Measurements from ENCODE around the gene BPIFA3.
"Not testable (repeated sequence)": the region's sequence is repeated elsewhere in the genome, so short reads cannot be mapped to it uniquely, and the experiment has no call there.

BPIFA3 gene

DNA sequence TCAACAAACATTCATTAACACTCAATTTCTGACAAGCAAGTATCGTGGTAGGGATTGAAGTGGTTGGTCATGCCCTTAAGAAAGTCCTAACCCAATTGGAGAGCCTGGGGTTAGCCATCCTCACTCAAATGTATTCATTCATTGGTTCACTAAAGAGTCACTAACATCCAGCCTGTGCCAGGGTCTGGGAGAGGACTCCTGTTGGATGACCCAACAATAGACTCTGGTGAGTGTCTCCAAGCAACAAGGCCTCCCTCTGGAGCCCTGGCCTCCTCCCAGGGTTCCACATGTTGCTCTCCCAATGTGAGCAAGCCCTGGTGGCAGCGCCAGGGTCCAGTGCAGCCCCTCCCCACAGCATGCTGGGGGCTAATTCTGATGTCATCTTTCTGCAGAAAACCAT is at the start of gene BPIFA3:
Gene BPIFA3 (plus strand): TSS at position 301 of the 400 bp plus-strand sequence. CDS start 185 bp downstream, outside the sequence.
- no peak for DNase-seq (ENCODE audit: low read depth in 2 of 2)

DNA sequence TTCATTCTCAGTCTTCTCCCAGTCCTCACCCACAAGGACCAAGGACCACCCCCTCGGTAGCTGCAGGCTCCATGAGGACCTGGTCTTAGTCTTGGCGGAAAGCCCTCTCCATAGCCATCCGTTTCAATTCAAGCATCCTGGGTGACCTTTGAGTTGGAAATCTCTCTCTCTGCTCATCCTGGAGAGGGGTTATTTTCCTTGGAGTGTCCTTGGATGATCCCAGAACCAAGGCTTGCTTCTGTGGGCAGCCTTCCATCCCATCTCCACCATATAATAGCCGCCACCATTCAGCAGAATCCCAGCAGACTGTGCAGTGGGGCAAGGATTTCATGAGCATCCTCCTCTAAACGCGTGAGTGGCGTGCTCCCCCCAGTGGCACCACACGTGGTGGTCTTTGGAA is 49.3 kb upstream of the BPIFA3 start, which contains the start of gene BPIFA2:
Gene BPIFA2 (plus strand): TSS at position 301 of the 400 bp plus-strand sequence. CDS start 987 bp downstream, outside the sequence.
- no peak for DNase-seq (ENCODE audit: low read depth in 2 of 2)

DNA sequence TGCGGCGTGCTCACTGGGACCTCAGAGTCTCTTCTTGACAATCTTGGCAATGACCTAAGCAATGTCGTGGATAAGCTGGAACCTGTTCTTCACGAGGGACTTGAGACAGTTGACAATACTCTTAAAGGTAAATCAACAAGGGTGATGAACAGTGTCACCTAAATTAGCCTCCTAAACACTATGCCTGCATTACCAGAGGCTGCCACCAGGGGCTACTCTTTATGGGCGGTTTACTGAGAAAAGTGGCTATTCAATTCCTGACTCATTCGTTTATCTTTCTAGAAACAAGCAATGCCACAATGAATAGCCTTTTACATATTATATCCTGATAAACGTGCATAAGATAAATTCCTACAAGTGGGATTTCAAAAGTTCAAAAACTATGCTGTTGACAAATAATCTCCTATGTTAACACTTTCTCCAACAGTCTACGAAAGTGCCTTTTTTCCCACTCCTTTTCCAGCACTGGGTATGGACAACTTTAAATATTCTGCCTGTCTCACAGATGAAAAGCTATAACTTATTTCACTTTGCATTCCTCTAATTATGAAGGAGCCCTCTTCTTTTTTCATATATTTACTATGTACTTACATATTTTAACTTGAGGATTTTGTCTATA is 47.9 kb upstream of the BPIFA3 start:
- peak in 1 of 2 experiments; percentile 49 for DNase-seq (ENCODE audit: low read depth in 2 of 2)

DNA sequence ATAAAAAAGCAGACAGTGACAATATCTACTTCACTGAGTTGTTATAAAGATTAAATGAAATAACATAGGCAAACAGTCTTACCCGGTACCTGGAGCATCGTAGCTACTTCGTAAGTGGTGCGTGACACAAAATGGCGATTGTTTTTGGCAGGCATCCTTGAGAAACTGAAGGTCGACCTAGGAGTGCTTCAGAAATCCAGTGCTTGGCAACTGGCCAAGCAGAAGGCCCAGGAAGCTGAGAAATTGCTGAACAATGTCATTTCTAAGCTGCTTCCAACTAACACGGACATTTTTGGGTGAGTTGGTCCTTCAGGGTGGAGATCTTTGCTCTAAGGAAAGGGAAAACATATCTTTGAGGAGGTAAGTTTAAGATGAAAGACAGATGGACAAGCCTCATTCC is 44.4 kb upstream of the BPIFA3 start:
- no peak for DNase-seq (ENCODE audit: low read depth in 2 of 2)

DNA sequence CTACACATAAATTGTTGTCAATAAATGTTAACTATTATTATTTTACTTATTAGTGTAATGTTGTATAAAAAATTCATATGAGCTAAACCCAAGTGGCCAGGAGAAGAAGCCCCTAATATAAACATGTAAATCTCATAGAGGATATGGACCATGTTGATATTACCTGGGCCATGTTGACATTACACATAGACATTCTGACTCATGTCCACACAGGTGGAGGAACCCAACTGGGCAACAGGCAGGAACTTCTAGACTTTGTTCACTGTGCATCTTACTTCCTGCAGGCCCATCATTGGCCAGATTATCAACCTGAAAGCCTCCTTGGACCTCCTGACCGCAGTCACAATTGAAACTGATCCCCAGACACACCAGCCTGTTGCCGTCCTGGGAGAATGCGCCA is 42.0 kb upstream of the BPIFA3 start:
- no peak for DNase-seq (ENCODE audit: low read depth in 2 of 2)

DNA sequence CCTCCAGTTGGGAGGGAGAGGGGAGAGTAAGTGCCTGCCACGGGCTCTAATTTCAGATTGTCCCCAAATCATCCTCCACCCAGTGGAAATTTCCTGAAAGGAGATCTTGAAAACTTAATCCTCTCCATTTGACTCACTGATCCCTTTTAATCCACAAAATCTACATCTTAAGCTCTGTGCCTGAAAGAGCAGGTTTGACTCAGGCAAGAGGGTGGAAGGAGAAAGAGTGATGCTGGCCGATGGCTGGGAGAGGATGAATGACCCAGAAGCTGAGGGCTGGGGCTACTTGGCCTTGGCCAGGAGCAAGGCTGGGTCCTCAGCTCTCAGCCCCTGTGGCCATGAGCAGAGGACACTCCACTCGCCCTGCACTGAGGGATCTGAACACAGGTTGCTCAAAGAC is 41.1 kb upstream of the BPIFA3 start:
- no peak for DNase-seq (ENCODE audit: low read depth in 2 of 2)

DNA sequence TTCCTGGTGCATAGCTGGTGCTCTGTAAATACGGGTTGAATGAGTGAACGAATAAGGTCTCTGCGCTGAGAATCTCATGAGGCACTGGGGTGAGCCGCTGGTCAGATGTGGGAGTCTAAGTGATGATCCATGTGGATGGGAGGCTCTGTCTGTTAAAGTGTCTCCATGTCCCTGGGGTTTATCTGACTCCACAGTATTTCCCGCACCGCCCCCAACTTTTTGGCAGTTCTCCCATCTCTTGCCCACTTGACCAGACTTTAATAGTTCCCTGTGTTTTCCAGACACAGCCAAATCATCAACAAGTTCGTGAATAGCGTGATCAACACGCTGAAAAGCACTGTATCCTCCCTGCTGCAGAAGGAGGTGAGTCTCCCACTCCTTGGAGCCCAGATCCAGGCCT is 39.3 kb upstream of the BPIFA3 start:
- no peak for DNase-seq (ENCODE audit: low read depth in 2 of 2)

DNA sequence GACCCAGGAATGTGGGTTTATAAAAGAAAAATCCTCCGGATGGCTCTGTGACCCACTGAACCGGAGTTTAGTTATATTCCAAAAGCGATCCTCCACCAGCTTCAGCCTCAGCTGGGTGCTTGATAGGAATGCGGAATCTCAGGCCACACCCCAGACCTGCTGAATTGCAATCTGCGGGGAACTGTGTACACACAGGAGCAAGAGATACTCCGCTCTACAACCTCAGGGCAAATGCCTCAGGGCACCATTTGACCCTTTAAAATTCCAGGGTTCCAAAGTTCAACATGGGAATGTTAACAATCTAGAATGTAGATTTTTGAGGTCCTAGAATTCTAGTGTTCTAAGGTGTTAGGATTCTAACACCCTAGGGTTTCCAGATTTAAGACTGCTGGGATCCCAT is 38.4 kb upstream of the BPIFA3 start:
- DNase-seq (ENCODE audit: low read depth in 2 of 2): no peak

DNA sequence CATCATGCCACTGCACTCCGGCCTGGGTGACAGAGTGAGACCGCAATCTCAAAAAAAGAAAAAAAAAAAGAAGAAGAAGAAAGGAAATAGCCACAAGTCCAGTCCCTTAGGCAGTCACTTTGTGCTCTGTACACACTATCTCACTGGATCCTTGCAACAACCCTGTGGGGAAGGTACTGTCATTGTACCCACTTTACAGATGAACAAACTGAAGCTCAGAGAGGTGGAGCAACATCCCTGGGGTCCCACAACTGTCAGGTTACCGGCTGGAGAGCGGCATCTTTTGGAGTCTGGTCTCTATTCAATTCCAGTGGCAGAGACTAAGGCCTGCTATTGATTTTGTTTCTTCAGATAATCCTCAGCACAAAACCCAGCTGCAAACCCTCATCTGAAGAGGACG is 37.0 kb upstream of the BPIFA3 start:
- DNase-seq (ENCODE audit: low read depth in 2 of 2): no peak

DNA sequence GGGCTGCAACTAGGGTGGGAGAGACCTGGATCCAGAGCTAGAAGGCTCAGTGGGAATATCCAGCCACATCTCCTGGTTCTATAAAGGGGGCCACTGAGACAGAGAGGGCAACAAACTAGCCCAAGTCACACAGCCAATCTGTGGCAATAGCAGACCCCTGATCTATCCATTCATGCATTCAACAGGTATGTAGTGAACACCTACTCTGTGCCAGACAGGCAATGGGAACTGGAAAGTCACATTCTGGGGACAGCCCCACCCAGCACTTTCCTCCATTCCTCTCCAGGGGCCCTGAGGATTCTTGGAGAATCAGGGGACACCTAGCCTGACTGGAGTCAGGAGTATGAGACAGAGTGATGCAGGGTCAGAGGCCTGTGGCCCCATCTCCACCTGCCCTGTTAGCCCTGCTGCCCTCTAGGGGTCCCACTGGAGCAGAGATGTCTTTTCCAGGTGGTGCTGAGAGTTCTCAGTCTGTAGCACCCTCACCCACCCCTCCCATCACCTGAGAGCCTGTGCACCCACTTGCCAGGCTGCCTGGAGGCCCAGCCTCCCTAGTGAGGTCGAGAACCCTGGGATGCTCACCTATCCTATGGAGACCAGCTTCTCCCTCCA is 35.6 kb upstream of the BPIFA3 start:
- no peak for DNase-seq (ENCODE audit: low read depth in 2 of 2)

DNA sequence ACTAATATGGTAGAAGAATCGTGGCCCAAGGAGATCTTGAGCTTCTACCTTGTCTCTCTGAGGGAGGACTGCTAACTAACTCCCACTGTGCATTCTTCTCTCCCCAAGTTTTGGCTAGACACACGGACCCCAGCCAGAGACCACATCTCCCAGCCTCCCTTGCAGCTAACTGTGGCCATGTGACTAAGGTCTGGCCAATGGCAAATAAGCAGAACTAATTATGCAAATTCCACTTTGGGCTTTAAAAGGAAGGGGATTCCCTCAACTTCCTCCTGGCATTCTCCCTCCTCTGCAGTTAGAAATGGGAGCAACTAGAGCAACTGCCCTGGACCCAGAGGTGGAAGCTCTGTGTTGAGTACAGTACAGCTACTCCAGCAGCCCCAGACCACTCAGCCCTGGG is 33.8 kb upstream of the BPIFA3 start:
- no peak for DNase-seq (ENCODE audit: low read depth in 2 of 2)

DNA sequence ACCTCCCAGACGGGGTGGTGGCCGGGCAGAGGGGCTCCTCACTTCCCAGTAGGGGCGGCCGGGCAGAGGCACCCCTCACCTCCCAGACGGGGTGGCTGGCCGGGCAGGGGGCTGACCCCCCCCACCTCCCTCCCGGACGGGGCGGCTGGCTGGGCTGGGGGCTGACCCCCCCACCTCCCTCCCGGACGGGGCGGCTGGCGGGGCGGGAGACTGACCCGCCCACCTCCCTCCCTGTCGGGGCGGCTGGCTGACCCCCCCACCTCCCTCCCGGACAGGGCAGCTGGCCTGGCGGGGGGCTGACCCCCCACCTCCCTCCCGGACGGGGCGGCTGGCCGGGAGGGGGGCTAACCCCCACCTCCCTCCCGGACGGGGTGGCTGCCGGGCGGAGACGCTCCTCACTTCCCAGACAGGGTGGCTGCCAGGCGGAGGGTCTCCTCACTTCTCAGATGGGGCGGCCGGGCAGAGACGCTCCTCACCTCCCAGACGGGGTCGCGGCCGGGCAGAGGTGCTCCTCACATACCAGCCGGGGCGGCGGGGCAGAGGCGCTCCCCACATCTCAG is 32.0 kb upstream of the BPIFA3 start:
- not testable (repeated sequence) for DNase-seq (ENCODE audit: low read depth in 2 of 2)

DNA sequence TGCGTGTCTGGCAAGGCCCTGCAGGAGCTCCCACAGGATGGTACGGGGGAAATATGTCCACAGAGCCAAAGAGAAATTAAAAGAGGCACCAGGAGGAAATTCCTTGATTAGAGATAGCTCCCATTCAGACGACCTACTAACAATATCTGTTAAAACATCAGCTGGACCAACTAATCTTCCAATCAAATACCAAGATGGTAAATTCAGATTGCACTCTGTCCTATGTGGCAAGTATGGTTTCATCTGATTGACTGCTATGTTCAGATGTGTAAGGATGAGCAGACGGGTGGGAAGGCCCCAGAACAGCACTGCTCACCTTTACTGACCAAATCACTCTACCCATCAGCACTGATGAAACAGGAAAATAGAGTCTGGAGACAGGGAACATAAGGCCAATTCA is 29.7 kb upstream of the BPIFA3 start:
- no peak for DNase-seq (ENCODE audit: low read depth in 2 of 2)

DNA sequence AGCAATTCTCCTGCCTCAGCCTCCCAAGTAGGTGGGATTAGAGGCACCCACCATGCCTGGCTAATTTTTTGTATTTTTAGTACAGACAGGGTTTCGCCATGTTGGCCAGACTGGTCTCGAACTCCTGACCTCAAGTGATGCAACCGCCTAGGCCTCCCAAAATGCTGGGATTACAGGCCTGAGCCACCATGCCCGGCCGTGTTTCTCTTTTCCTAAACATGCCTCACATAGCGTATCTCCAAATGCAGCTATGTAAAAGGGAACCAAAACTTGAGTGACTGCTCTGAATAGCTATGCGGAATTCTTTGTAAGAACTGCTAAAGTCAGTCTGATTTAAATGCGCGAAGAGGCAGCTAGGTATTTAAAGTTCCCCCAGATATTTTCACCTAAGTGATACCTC is 28.7 kb upstream of the BPIFA3 start:
- no peak for DNase-seq (ENCODE audit: low read depth in 2 of 2)

DNA sequence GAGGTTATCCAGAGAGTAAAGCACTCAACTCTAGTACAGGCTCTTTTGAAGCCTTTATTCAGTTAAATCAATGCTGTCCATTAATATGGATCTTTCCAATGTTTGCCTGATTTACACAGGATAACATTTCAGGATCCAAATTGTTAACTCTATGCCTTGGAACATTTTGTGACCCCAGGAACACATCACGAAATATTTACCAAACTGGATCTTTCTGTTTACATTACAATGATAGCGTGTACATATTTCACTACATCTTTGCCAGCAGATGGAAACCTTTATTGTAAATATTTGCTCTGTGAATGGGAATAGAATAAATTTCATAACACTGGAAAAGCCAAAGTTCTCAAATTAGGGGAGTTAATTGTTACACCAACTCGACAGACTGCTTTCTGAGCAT is 25.7 kb upstream of the BPIFA3 start:
- no peak for DNase-seq (ENCODE audit: low read depth in 2 of 2)

DNA sequence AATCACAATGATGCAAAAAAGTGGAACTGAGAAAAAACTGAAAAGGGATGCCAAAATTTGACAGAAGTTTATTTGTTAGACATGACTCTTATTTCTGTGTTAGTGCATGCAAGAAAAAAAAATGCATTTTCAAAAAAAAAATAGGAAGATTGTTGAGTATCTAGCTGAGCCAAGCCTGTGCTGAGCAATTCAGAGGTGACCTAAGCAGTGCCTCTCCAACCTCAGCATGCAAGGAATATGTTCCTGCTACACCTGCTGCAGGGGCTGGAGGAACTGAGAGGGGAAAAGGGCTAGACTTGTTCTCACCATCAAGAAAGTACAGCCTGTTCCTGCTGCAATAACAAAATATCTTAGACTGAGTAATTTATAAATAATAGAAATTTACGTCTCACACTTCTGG is 25.2 kb upstream of the BPIFA3 start:
- no peak for DNase-seq (ENCODE audit: low read depth in 2 of 2)

DNA sequence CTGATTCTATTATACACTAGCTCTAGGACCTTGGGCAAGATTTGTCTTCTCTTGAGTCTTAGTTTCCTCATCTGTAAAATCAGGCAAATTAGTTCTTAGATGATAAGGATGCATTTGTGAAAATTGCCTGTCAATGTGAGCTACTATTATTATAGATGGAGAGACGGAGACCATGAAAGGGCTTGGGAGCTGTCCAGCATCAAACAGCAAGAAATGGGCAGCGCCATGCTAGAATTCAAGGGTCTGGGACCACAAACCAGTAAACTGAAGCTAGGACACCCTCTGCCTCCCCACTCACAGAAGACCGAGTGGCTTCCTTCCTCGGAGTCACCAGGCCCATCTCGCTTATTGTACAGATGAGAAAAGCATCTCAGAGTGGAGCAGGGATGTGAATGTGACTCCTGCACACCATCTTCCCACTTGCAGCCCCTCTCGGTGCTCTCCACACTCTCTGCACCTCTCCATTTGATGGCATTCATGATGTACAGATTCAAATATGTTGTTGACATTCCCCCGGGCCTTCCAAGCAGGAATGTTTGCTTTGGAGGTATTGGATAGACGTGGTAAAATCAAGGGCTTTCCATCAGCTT is 24.1 kb upstream of the BPIFA3 start:
- DNase-seq (ENCODE audit: low read depth in 2 of 2): no peak

DNA sequence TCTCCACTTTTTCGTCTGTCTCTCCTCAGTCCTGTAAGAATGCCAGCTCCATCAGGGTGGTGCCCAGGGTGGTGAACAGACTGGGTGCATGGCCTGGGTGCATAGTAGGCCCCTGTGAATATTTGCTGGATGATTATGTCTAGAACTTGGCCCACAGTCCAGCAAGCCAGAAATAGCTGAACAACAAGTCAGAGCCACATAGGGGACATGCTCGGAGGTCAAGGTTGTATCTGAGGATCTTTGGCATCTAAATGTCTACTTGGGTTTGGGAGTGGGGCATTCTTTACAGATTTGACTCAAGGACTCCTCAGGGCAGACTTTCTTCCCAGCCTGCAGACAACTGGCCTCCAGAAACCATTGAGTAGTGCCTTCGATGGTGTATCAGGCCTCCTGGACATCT is 18.1 kb upstream of the BPIFA3 start:
- DNase-seq (ENCODE audit: low read depth in 2 of 2): no peak

DNA sequence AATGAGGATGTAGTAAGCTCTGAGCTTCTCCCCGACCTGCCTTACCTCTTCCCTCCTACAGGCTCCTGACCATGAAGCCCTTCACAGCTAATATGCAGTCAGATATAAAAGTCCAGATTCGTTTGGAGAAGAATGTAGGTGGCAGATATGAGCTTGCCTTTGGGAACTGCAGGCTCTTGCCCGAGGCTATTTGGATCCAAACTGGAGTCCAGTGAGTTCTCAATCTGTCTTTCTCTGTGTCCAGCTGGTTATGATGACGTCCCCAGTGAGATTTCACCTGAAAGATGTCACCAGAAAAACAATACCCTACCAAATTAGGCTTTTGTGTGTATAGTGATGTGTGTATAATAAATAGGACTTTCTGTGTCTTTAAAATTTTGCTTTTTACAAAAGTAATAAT is 14.7 kb upstream of the BPIFA3 start:
- no peak for DNase-seq (ENCODE audit: low read depth in 2 of 2)

DNA sequence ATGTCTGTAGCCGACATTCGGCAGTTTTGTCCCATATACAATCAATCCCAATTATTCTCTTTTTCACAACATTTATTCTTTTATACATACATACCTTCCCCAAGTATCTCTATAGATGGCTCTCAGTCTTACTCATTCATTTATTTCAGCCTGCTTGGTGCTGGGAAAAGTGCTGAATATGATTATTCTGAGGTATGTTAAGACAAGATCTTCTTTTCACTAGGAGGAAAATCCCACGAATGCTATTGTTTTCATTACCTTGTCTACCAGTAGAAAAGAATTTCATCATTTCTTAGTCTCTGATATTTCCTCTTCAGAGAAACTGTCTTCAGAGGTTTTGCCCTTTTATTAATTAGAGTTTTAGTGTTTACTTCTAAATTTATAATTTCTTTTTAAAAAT is 13.7 kb upstream of the BPIFA3 start:
- no peak for DNase-seq (ENCODE audit: low read depth in 2 of 2)

DNA sequence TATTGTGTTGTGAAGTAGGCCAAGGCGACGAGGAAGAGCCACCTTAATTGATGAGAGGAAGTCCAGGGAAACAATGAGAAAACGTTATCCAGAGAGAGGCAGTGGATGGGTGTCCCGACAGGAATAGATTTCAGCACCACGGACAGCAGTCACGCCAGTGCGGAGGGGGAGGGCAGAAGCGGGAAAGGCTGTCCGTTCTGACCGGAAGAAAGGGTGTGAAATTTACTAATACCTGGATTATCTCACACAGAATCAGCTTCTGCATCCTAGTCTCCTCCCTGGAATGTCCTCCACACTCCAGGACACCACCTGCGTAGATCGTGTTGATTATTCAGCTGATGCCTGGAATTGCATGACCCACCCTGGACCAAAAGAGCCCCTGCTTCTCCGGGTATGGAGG is 7.4 kb upstream of the BPIFA3 start:
- DNase-seq (ENCODE audit: low read depth in 2 of 2): peak in 1 of 2 experiments; percentile 19

DNA sequence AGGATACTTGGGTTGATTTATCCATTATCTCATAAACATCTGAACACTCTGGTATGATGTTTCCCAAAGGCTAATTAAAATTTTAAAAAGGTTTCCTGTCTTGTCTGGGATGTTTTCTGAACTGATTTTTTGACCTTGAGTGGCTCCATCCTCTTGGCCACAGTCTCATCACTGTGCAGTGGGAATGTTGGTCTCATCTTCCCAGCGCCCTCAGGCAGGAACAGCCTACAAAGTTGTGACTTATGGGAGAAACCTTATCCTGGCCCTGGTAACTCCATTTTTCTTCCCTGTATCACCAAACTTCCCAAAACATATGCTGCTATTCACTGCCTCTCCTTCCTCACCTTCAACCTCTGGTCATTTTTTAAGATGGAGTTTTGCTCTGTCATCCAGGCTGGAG is 6.8 kb upstream of the BPIFA3 start:
- DNase-seq (ENCODE audit: low read depth in 2 of 2): no peak

DNA sequence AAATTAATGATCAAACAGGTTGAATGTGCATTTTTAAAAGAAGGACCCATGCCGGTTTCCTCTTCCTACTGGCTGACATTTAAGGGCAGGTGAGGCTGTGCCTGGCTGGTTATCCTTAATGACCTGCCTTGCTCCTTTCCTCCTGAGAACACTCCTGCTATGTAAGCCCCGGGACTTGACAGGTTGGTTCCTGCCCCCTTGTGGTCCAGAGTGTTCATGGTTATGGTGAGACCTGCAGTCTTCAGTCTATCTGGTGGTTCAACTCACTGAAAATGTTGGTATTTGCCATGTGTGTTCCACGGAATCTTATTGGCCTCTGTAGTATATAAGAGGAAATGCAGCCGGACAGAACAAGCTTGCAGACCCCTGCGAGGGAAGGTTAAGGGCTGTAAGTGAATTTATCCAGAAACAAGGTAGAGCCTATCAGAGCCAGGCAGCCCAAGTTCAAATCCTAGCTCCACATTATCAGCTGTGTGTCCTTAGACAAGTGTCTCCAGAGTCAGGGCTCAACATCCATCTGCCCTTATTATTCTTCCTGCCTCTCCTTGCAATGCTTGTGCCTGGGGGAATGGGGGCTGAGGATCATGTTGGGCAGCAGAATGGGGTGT is 5.2 kb upstream of the BPIFA3 start:
- peak in 1 of 2 experiments; percentile 32 for DNase-seq (ENCODE audit: low read depth in 2 of 2)
